Metanephros (tissue), 2 donors: ENCODE results near the gene TNFRSF9. TPM values are rescaled to one million over a fixed set of nuclear protein-coding genes. Genes with fewer than 3 reads are reported as not detected.

Experiments used
- small RNA-seq: library from RNA; depleted of rRNA; stranded (forward); fragments of <200 nt; gene quantifications from one replicate; pipeline ENCODE3, GENCODE V24; 2014; ENCODE audit warnings: low replicate concordance
- total RNA-seq: library from RNA; depleted of rRNA; stranded (reverse); fragments of >200 nt; gene quantifications from one replicate; pipeline ENCODE4 v1.2.3, GENCODE V29; 2014

TNFRSF9 gene
- total RNA-seq: 0.12 TPM

GRCh38 chr1:7940745-7941436 is at the start of gene TNFRSF9:
Gene TNFRSF9, minus strand, starts transcription at chr1:7940839. Its CDS starts 845 bp downstream, at chr1:7939994.

GRCh38 chr1:7961216-7962013 is 20.8 kb upstream of the TNFRSF9 start, which contains the start of gene PARK7:
Gene PARK7, plus strand, starts transcription at chr1:7961711. Its CDS starts 1,075 bp downstream, at chr1:7962786.

Small RNA genes within 50 kb of the gene (small RNA-seq; reads per million reads assigned to genes)
- not detected for gene RF00019

Other genes starting within 250 kb of the TNFRSF9 start
- gene VAMP3, start 169.5 kb downstream of the TNFRSF9 start, total RNA-seq: 83.7 TPM
- 12.7 TPM for gene PER3, start 156.5 kb downstream of the TNFRSF9 start, total RNA-seq
- gene UTS2, start 87.8 kb downstream of the TNFRSF9 start, total RNA-seq: not detected
- 112 TPM for gene PARK7, start 20.9 kb upstream of the TNFRSF9 start, total RNA-seq
- 14.1 TPM for gene ERRFI1, start 85.5 kb upstream of the TNFRSF9 start, total RNA-seq